Kidney tubule cell (primary cell): ENCODE data around the gene RALGPS2.

Source experiments
- DNase-seq: peaks from one replicate; pipeline ENCODE4 v3.0.0-alpha.2; 2018; ENCODE audit warnings: low spot score

RALGPS2 gene

GRCh38 chr1:178919581-178919980 lies 194.5 kb downstream of the RALGPS2 start:
- no peak for DNase-seq

- no peak for DNase-seq
These were observed 196.5 kb downstream of the RALGPS2 start for GRCh38 chr1:178921499-178921898.

GRCh38 chr1:178923512-178923911 lies 198.5 kb downstream of the RALGPS2 start:
- DNase-seq = no peak

- no peak for DNase-seq
These were observed 201.0 kb downstream of the RALGPS2 start for GRCh38 chr1:178926046-178926445.

GRCh38 chr1:178927003-178927402 lies 202.0 kb downstream of the RALGPS2 start:
- DNase-seq = no peak

- no peak for DNase-seq
These were observed 203.0 kb downstream of the RALGPS2 start for GRCh38 chr1:178928041-178928440.

GRCh38 chr1:178928976-178929375 lies 203.9 kb downstream of the RALGPS2 start:
- DNase-seq = no peak

GRCh38 chr1:178931858-178932551 lies 207.0 kb downstream of the RALGPS2 start:
- no peak for DNase-seq

GRCh38 chr1:178932552-178932906 lies 207.5 kb downstream of the RALGPS2 start:
- DNase-seq = no peak

- DNase-seq = no peak
These were observed 208.1 kb downstream of the RALGPS2 start for GRCh38 chr1:178933105-178933561.

- no peak for DNase-seq
These were observed 208.9 kb downstream of the RALGPS2 start for GRCh38 chr1:178933709-178934490.

- no peak for DNase-seq
These were observed 209.5 kb downstream of the RALGPS2 start for GRCh38 chr1:178934546-178934945.

GRCh38 chr1:178935610-178936009 lies 210.6 kb downstream of the RALGPS2 start:
- DNase-seq = no peak

- DNase-seq = no peak
These were observed 212.7 kb downstream of the RALGPS2 start for GRCh38 chr1:178937695-178938094.

- no peak for DNase-seq
These were observed 213.3 kb downstream of the RALGPS2 start for GRCh38 chr1:178938101-178938958.

- no peak for DNase-seq
These were observed 213.9 kb downstream of the RALGPS2 start for GRCh38 chr1:178938959-178939317.

GRCh38 chr1:178939338-178940067 lies 214.5 kb downstream of the RALGPS2 start:
- no peak for DNase-seq

- DNase-seq = no peak
These were observed 215.2 kb downstream of the RALGPS2 start for GRCh38 chr1:178940068-178940765.

- DNase-seq = no peak
These were observed 216.2 kb downstream of the RALGPS2 start for GRCh38 chr1:178941261-178941689.

GRCh38 chr1:178941849-178942248 lies 216.8 kb downstream of the RALGPS2 start:
- no peak for DNase-seq
